Measurements from ENCODE around the gene JAG2. TPM values are rescaled to one million over a fixed set of nuclear protein-coding genes. Genes with fewer than 3 reads are reported as not detected.
"Not testable (repeated sequence)": the region's sequence is repeated elsewhere in the genome, so short reads cannot be mapped to it uniquely, and the experiment has no call there.

Gene JAG2
- polyA plus RNA-seq, 4 donors: 6.8 to 11.4 (median 9.8) TPM

- DNase-seq (ENCODE audit: low read depth in 4 of 4, low spot score in 2 of 4): no peak
Observed at GRCh38 chr14:105123981-105124765, 44.4 kb downstream of the JAG2 start.

- DNase-seq (ENCODE audit: low read depth in 4 of 4, low spot score in 2 of 4): no peak
Observed at GRCh38 chr14:105123064-105123665, 45.4 kb downstream of the JAG2 start.

DNA sequence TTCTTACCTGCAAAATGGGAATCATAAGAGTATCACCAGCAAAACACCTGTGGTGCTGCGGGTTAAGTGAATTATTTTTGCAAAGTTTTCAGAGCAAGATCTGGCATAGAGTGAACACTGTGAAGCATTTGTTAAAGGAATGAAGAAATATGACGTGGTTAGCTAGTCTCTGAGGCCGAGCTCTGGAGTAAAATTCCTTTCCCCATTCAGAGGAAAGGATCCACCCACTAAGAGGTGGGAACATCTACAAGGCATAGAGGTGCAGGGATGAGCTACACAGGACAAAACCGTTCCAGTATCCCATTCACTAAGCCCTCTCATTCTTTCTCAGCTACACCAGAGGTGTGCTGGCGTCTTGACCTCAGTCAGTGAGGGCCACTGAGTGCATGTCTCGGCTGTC is 48.5 kb downstream of the JAG2 start:
- DNase-seq (ENCODE audit: low read depth in 4 of 4, low spot score in 2 of 4): no peak

- DNase-seq (ENCODE audit: low read depth in 4 of 4, low spot score in 2 of 4): no peak
Observed at GRCh38 chr14:105119408-105120025, 49.1 kb downstream of the JAG2 start.

DNA sequence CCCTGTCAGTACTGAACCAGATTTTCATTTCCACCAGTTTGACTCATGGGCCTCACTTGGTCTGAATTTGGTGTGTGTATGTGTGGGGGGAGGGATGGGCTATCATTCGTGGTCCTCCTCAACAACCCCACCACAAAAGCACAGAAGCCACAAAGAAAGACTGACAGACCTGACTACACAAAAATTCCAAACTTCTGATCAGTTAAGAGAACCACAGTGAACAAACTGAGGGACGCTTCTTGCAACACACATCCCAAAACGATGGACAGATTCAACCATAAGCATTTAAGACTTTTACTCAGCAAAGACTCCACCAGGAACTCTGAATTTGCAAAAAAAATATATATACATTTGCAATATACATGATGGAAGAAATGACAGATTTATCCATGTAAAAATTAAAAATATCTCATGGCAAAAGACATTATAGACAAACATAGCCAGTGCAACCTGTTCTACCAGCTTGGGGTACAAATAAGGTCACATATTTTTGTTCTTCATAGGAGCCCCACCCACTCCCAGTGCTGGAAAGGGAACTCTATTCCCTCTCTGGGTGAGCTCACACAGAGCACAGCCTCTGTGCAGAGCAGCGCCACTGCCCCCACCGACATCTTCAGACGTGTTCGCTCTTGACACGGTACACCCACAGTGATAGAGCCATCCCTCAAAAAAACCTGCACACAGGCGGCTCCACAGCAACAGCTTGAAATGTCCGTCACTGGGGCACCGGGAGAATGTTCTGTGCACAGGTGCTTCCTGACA is 49.7 kb downstream of the JAG2 start:
- DNase-seq (ENCODE audit: low read depth in 4 of 4, low spot score in 2 of 4): no peak

DNA sequence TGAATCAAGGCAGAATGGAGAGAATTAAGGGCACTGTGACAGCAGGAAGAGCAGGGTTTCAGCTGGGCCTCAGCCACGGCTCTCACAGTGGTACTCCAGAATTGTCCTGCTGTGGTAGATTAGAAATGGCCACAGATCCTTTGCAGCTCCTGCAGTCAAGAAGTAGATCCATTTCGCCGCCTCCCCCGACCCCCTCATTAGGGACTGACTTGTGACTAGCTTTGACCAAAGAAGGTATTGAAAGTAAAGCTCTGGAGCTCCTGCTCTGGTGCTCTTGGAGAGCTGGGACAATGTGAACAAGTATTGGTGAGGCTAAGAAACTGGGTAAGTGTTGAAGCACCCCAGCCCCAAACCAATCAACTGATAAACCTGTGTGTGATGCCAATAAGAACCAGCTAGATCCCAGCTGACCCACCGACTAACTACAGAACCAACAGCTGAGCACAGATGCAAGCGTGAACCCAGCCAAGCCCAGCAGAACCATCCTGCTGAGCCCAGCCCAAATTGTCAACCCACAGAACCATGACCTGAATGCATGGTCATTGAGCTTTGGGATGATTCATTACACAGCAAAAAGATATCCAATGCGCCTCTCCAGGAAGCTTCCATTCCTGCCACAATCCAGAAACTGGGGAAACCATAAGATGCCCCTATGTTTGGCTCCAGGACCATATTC is 50.7 kb downstream of the JAG2 start:
- no peak for DNase-seq (ENCODE audit: low read depth in 4 of 4, low spot score in 2 of 4)

GRCh38 chr14:105117257-105117646 is 51.3 kb downstream of the JAG2 start:
- DNase-seq (ENCODE audit: low read depth in 4 of 4, low spot score in 2 of 4): no peak

- no peak for DNase-seq (ENCODE audit: low read depth in 4 of 4, low spot score in 2 of 4)
Observed at GRCh38 chr14:105116451-105117256, 51.9 kb downstream of the JAG2 start.

DNA sequence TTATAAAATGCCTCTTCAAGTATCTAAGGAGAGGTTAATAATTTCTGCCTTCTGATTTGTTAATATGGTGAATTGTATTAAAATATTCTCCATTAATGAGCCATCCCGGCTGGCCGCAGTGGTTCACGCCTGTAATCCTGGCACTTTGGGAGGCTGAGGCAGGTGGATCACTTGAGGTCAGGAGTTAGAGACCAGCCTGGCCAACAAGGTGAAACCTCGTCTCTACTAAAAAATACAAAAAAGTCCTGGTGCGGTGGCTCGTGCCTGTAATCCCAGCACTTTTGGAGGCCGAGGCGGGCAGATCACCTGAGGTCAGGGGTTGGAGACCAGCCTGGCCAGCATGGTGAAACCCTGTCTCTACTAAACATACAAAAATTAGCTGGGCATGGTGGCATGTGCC is 59.3 kb downstream of the JAG2 start:
- not testable (repeated sequence) for DNase-seq (ENCODE audit: low read depth in 4 of 4, low spot score in 2 of 4)

DNA sequence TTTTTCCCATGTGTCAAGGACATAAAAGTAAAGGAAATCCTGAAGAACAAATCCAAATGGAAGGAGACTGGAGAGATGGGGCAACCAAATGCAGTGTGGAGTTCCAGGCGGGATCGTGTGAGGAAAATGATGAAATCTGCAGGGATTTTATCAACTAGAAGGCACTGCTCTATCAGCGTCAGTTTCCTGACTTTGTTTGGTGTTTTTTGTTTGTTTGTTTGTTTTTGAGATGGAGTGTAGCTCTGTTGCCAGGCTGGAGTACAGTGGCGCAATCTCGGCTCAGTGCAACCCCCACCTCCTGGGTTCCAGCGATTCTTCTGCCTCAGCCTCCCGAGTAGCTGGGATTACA is 60.1 kb downstream of the JAG2 start:
- DNase-seq (ENCODE audit: low read depth in 4 of 4, low spot score in 2 of 4): no peak

- DNase-seq (ENCODE audit: low read depth in 4 of 4, low spot score in 2 of 4): no peak
Observed at GRCh38 chr14:105107781-105108515, 60.6 kb downstream of the JAG2 start.

- DNase-seq (ENCODE audit: low read depth in 4 of 4, low spot score in 2 of 4): no peak
Observed at GRCh38 chr14:105107351-105107750, 61.2 kb downstream of the JAG2 start.

DNA sequence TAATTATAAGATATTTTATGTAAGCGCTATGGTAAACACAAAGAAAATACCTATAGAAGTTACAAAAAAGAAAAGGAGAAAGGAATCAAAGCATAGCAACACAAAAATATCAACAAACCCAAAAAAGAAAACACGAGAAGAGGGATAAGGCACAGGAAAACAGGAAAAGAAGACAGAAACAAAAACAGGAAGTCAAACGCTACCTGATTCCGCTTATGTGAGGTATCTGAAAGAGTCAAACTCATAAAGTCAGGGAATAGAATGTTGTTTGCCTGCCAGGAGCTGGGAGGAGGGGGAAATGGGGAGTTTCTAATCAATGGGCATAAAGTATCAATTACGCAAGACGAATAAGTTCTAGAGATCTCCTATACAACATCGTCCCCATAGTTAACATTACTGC is 63.4 kb downstream of the JAG2 start:
- no peak for DNase-seq (ENCODE audit: low read depth in 4 of 4, low spot score in 2 of 4)

DNA sequence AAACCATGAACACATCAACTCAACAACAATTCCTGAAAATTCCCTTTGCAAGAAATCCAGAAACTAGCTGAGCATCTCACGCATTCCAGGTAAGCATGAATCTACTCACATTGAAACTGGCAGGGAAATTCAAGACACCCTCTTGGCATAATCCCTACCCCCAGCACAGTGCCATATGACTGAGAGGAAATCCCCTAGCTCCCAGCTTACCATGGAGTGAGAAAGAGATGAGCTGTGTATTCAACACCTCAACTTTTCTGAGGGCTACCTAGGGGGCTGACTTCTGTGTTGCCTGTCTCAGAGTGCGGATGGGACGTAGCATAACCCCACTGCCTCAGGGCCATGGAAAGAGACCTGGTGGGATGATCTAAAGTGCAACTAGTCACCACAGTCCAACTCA is 65.7 kb downstream of the JAG2 start:
- DNase-seq (ENCODE audit: low read depth in 4 of 4, low spot score in 2 of 4): no peak

DNA sequence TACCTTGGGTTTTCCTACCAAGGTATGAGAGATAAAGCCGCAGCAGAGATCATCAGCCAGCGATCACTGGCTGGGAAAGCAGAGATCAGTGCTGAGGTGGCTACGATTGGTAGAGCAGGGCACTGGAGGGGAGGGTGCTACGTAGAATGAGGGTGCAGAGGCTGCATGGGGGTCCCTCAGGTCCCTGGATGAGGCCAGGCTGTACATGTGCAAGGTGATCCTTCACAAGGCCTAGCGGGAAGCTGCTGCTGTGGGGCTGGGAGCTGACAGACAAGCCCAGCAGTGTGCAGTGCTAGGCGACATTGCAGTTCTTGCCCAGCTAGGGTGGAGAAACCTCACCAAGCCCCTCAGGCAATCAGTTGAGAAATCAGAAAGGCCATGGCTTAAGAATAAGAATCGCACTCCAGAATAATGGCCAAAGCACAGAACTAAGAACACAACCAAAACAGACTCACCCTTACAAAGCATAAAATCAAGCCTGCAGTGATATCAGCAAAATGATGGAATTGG is 66.2 kb downstream of the JAG2 start:
- DNase-seq (ENCODE audit: low read depth in 4 of 4, low spot score in 2 of 4): no peak

GRCh38 chr14:105100910-105101309 is 67.7 kb downstream of the JAG2 start:
- no peak for DNase-seq (ENCODE audit: low read depth in 4 of 4, low spot score in 2 of 4)

DNA sequence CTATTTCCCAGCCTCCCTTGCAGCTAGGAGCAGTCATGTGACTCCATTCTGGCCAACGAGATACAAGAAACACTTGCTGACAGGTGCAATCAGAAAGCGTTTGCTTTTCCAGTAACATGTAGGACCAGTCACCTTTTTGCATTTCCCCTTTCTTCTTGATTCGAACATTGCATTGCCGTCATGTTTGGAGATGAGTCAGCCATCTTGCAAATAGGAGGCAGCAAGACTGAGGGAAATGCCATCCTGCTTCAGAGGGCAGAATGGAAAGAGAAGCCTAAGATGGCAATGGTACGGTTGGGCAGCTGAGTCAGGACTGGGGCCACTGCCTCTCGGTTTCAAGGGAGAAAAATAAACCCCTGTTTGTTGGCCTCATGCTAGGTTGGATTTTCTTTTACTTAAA is 68.8 kb downstream of the JAG2 start:
- DNase-seq (ENCODE audit: low read depth in 4 of 4, low spot score in 2 of 4): no peak

- no peak for DNase-seq (ENCODE audit: low read depth in 4 of 4, low spot score in 2 of 4)
Observed at GRCh38 chr14:105098316-105098715, 70.3 kb downstream of the JAG2 start.

GRCh38 chr14:105097794-105098127 is 70.8 kb downstream of the JAG2 start:
- DNase-seq (ENCODE audit: low read depth in 4 of 4, low spot score in 2 of 4): no peak
